Prostate gland (tissue), 2 donors: ENCODE results near the gene LRRC1. TPM values are rescaled to one million over a fixed set of nuclear protein-coding genes. Genes with fewer than 3 reads are reported as not detected.
A peak's percentile ranks its signal among the peaks of the same experiment; 100 is the strongest.

Source experiments
- DNase-seq: peaks from one replicate; pipeline ENCODE4 v3.0.0-alpha.2; 2019; ENCODE audit warnings: low spot score
- H3K27ac ChIP-seq, 2 donors: fragments of 200-600 bp; sonication (generic); 2 replicates each; pipeline ENCODE4 v1.5.1; 2017 to 2019
- H3K27me3 ChIP-seq: fragments of 200-600 bp; sonication (generic); replicated peaks from 2 replicates; pipeline ENCODE4 v1.5.1; 2019; ENCODE audit not compliant: insufficient read depth
- H3K36me3 ChIP-seq, 2 donors: fragments of 200-600 bp; sonication (generic); 1 replicate in 1 of 2; 2 replicates in 1 of 2; pipeline versions ENCODE4 v1.5.1 to v1.8.1; 2017 to 2019
- H3K4me1 ChIP-seq: fragments of 200-600 bp; sonication (generic); replicated peaks from 2 replicates; pipeline ENCODE4 v1.5.1; 2019
- H3K4me3 ChIP-seq, 2 donors: fragments of 200-600 bp; sonication (generic); 2 replicates each; pipeline ENCODE4 v1.5.1; 2017 to 2019
- H3K9me3 ChIP-seq: fragments of 200-600 bp; sonication (generic); 2 replicates; pipeline ENCODE4 v1.5.1; 2017
- CTCF ChIP-seq, 4 experiments: fragments of 200-600 bp in 2 of 4; fragments of 450-650 bp in 2 of 4; sonication (generic) in 2 of 4; IDR thresholded peaks; 1 replicate in 3 of 4; 2 replicates in 1 of 4; pipeline ENCODE4 v1.5.1; 2016 to 2019; ENCODE audit warnings: antibody characterized with exemption in 4 of 4, mild to moderate bottlenecking in 2 of 4, moderate library complexity in 2 of 4
- POLR2A ChIP-seq: fragments of 450-650 bp; IDR thresholded peaks from one replicate; pipeline ENCODE4 v1.6.1; 2016; ENCODE audit warnings: antibody characterized with exemption, mild to moderate bottlenecking
- POLR2AphosphoS5 ChIP-seq: sonication (generic); formaldehyde crosslinking; IDR thresholded peaks from one replicate; pipeline ENCODE4 v1.6.1; 2017; ENCODE audit warnings: antibody characterized with exemption
- WGBS: methylation state at CpG from one replicate; pipeline ENCODE4 v1.1.5; 2018; 5-methylcytosine and 5-hydroxymethylcytosine counted together
- intact Hi-C: fragments of 100-400 bp; cut with DNase I; formaldehyde crosslinking; loops from one replicate; pipeline ENCODE4 v1.14.2; 2022
- total RNA-seq, 2 donors: library from RNA; depleted of rRNA; stranded (reverse); fragments of >200 nt; gene quantifications; one replicate each; pipeline ENCODE4 v1.1.0, GENCODE V29; 2016

Gene LRRC1
- total RNA-seq, 2 donors from 2014 or later, result 25.0 to 25.6 TPM

GRCh38 chr6:53866226-53866625 lies 71.4 kb downstream of the LRRC1 start:
- intact Hi-C loops, result loop anchor here (10.0 kb wide), 1 partner anchor 59 kb away; no protein-coding TSS in a partner anchor
- WGBS, result 60% methylated on average over 4 of the region's 4 CpGs
- DNase-seq, result no peak
- H3K27ac ChIP-seq, result no peak overlapping the region
- H3K4me1 ChIP-seq, result no peaks in the 10 kb centered on the region
- no peaks in the 10 kb centered on the region for H3K27me3 ChIP-seq
- TF ChIP-seq POLR2AphosphoS5 (no peak), CTCF (IDR thresholded peaks at IDR 0.05) (no peak), POLR2A (no peak)
- H3K36me3 ChIP-seq, result no peaks in the 10 kb centered on the region
- H3K4me3 ChIP-seq, result no peak overlapping the region
- no peaks in the 10 kb centered on the region for H3K9me3 ChIP-seq

- TF ChIP-seq POLR2AphosphoS5 (no peak), CTCF (IDR thresholded peaks at IDR 0.05) (no peak), POLR2A (no peak)
- H3K27me3 ChIP-seq, result no peaks in the 10 kb centered on the region
- no peaks in the 10 kb centered on the region for H3K9me3 ChIP-seq
- no peaks in the 10 kb centered on the region for H3K4me1 ChIP-seq
- intact Hi-C loops, result loop anchor here (10.0 kb wide), 1 partner anchor 56 kb away; no protein-coding TSS in a partner anchor
- H3K4me3 ChIP-seq, result no peak overlapping the region
- no peaks in the 10 kb centered on the region for H3K36me3 ChIP-seq
- DNase-seq, result no peak
- H3K27ac ChIP-seq, result no peak overlapping the region
These were observed 73.8 kb downstream of the LRRC1 start for GRCh38 chr6:53868626-53869025.

GRCh38 chr6:53869964-53870363 lies 75.2 kb downstream of the LRRC1 start:
- Histone ChIP-seq H3K4me1 (no peaks in the 10 kb centered on the region), H3K9me3 (no peaks in the 10 kb centered on the region), H3K27ac (no peak overlapping the region), H3K4me3 (no peak overlapping the region), H3K36me3 (no peaks in the 10 kb centered on the region), H3K27me3 (no peaks in the 10 kb centered on the region)
- 36% methylated on average over 6 of the region's 6 CpGs for WGBS
- TF ChIP-seq POLR2A, result no peak
- no peak for TF ChIP-seq CTCF (IDR thresholded peaks at IDR 0.05)
- TF ChIP-seq POLR2AphosphoS5, result peak; percentile 87
- DNase-seq, result peak; percentile 82
- intact Hi-C loops, result loop anchor here (10.0 kb wide), 1 partner anchor 55 kb away; no protein-coding TSS in a partner anchor

- Histone ChIP-seq H3K36me3 (no peaks in the 10 kb centered on the region), H3K4me3 (no peak overlapping the region), H3K9me3 (no peaks in the 10 kb centered on the region), H3K27me3 (no peaks in the 10 kb centered on the region), H3K27ac (no peak overlapping the region), H3K4me1 (no peaks in the 10 kb centered on the region)
- WGBS, result 97% methylated on average over 4 of the region's 4 CpGs
- TF ChIP-seq CTCF (IDR thresholded peaks at IDR 0.05) (no peak), POLR2A (no peak), POLR2AphosphoS5 (no peak)
- no peak for DNase-seq
- intact Hi-C loops, result no loop called here
These were observed 79.1 kb downstream of the LRRC1 start for GRCh38 chr6:53873922-53874321.

GRCh38 chr6:53874964-53875363 lies 80.2 kb downstream of the LRRC1 start:
- intact Hi-C loops, result no loop called here
- Histone ChIP-seq H3K4me1 (no peaks in the 10 kb centered on the region), H3K9me3 (no peaks in the 10 kb centered on the region), H3K36me3 (no peaks in the 10 kb centered on the region), H3K27ac (no peak overlapping the region), H3K4me3 (no peak overlapping the region), H3K27me3 (no peaks in the 10 kb centered on the region)
- WGBS, result 82% methylated on average over 2 of the region's 2 CpGs
- DNase-seq, result no peak
- no peak for TF ChIP-seq POLR2A
- no peak for TF ChIP-seq POLR2AphosphoS5
- no peak for TF ChIP-seq CTCF (IDR thresholded peaks at IDR 0.05)
